ENCODE measurements around the gene IFT74. TPM values are rescaled to one million over a fixed set of nuclear protein-coding genes. Genes with fewer than 3 reads are reported as not detected.

Gene IFT74
- total RNA-seq, result 13.4 and 15.1 TPM in 2 replicates

DNA sequence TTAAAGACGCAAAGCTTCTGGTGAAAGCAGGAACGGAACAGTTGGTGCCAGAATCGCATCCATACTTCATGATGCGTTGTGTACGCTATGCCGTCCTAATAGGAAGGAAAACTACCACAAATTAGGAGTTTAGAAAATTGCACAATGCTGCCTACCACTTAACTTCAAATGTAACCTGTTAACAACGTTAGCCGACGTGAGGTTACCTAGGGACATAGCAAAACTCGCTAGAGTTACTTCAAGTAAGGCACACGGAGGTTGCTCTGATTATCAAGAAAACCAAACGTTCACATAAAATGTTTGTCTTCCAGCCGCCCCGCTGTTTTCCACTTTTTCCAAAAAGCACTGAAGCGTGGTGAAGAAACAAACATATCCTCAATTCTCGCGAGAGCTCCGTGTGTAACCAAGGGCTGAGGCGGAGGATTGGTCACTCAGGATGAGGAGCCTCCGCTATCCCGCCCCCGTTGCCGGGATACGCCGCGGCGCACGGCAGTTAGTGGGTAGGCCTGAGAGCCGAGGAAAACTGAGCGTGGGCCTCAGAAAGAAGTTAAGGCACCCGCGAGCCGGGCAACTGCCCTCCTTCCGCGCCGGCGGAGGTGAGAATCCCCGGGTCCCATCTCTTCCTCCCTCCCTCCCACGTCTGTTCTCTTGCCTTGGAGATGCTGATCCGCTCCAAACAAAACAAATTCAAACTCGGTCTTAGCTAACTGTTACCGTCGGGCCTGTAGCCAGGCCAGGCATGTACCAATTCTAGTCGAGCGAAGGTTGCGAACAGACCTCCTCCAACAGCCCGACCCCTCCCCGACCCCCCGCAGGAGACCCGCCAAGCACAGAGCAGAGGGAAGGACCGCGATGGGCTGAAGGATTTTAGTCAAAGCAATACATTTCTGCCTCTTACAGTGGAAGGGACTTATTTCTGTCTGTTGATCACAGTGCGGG, at the start of gene IFT74:
Gene IFT74 (plus strand): TSS at position 492 of the 939 bp plus-strand sequence. CDS start 5,556 bp downstream, outside the sequence.

DNA sequence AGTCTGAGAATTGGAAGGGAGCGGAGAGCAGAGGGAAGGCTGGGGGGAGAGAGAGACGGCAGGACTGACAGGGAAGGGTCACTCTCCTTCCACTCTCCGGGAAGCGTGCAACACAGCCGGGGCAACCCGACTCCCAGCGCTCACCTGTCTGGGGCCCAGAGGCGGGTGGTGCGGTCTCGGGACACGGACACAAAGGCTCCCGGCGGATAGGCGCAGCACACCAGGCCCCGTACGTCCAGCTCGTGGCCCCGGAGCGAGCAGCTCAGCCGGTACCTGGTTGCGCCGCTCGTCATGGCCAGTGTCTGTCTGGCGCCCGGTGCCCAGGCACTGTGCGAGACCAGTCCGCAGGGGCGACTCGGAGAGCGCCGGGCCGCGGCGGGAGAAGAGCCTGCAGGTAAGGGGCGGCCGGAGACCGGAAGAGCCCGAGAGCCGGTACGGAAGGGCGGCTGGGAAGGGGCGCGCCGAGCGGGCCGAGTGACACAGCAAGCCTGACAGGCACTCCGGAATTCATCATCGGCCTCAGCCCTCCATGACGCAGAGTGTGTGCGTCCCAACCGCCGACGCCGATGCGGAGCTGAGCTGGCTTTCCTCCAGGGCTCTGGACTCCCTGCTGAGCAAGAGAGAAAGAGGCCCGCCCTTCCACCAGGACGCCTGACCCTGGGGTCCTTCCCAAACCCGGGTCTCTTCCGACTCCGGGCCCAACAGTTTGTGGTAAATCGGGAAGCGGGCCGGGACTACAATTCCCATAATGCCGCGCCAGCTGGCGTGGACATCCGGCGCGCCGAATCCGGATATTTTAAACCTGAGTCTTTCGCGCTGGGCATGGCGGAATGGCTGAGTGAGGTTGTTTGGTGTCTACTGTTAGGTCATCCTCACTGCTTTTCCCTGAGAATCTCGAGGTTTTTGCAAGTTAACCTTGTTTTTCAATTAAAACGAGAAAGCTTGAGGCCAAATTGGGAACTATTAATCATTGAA, 9.2 kb upstream of the IFT74 start, which contains the start of gene PLAA:
Gene PLAA (minus strand): TSS at position 490 of the 975 bp plus-strand sequence. CDS start 197 bp downstream, at position 293.

DNA sequence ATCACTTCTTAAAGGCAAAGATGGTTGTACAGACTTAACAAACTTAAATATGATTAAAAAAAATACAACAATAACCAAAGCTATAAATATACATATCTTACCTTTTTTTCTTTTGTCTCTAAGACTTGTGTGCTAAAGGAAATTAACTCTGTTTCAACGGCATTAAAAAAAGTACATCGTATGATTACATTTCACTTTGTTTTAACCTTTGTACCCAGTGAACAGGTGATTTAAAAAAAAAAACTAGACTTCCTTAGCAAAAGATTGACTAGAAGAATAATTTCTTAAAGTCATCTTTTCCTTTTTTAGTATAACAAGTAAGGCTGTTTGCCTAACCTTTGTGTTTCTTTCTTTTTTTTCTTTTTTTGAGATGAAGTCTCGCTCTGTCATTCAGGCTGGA, 49.3 kb downstream of the IFT74 start, which contains the start of gene LRRC19:
Gene LRRC19 (minus strand): TSS at position 182 of the 400 bp plus-strand sequence. CDS start 5,978 bp downstream, outside the sequence.

DNA sequence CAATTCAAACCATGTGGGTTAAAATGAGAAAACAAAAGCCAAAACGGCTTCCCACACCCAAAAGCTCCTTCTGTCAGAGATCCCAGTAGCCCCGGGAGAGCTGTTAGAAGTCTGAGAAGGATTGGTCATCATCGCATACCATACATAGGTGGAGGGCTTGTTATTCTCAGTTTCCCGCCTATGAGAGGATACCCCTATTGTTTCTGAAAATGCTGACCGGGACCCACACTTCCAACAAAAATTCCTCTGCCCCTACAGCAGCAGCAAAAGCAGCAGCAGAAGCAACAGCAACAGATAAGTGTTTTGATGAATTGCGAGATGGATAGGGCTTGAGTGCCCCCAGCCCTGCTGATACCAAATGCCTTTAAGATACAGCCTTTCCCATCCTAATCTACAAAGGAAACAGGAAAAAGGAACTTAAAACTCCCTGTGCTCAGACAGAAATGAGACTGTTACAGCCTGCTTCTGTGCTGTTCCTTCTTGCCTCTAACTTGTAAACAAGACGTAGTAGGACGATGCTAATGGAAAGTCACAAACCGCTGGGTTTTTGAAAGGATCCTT, 152.8 kb downstream of the IFT74 start, which contains the start of gene TEK:
Gene TEK (plus strand): TSS at position 245 of the 561 bp plus-strand sequence. CDS start 366 bp downstream, outside the sequence.

Other genes starting within 250 kb of the IFT74 start
- gene CAAP1, start 63.6 kb upstream of the IFT74 start, total RNA-seq, result 13.3 and 19.7 TPM in 2 replicates
- gene PLAA, start 9.2 kb upstream of the IFT74 start, total RNA-seq, result 35.3 and 39.3 TPM in 2 replicates
- not detected in 2 replicates for gene LRRC19, start 49.3 kb downstream of the IFT74 start, total RNA-seq
- 0.32 and 0.73 TPM in 2 replicates for gene TEK, start 152.8 kb downstream of the IFT74 start, total RNA-seq

All from hair follicle dermal papilla cell (primary cell).